Hematopoietic multipotent progenitor cell treated with erythropoietin and hydrocortisone succinate and interleukin-3 and kit ligand, for 6 days (in vitro differentiated cells): Measurements from ENCODE around the gene CCDC3.
"Not testable (repeated sequence)": the region's sequence is repeated elsewhere in the genome, so short reads cannot be mapped to it uniquely, and the experiment has no call there.

Source experiments
- DNase-seq: peaks from one replicate; pipeline ENCODE4 v3.0.0-alpha.2; 2015

The CCDC3 gene

DNA sequence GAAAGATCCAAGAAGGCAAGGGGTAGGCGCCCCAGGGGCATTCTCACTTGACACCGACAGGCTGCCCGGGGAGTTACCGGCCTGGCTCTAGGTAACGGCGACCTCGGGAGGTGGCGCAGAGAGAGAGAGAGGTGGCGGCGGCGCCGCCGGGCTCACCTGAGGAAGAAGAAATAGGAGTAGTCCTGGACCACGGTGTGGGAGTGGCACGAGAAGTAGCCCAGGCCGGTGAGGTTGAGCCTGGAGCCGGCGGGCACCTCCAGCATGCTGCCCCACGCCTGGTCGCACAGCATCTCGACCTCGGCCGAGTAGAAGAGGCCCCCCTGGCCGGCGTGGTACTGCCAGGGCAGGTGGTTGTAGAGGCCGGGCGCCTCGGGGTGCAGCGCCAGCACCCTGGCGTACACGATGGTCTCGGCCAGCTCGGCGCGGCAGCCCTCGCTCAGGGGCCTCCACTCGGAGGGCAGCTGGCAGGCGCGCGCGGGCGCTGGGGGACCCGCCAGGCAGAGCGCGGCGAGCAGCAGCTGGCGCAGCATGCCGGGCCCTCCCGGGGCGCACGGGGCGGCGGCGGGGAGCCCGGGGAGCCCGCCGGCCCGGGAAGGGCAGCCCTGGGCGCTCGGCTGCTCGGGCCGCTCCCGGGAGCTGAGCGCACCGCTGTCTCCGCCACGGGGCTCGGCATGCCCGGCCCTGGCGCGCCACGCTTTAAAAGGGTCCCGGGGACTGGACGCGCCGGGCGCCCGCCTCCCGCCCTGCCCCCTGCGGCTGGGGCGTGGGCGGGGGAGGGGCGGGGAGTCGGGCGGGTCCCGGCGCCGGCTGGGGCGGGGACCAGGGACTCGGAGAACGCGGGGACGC lies at the start of gene CCDC3:
Gene CCDC3 (minus strand): TSS at position 673 of the 846 bp plus-strand sequence. CDS start 143 bp downstream, at position 530.
- DNase-seq = peak; percentile 28

DNA sequence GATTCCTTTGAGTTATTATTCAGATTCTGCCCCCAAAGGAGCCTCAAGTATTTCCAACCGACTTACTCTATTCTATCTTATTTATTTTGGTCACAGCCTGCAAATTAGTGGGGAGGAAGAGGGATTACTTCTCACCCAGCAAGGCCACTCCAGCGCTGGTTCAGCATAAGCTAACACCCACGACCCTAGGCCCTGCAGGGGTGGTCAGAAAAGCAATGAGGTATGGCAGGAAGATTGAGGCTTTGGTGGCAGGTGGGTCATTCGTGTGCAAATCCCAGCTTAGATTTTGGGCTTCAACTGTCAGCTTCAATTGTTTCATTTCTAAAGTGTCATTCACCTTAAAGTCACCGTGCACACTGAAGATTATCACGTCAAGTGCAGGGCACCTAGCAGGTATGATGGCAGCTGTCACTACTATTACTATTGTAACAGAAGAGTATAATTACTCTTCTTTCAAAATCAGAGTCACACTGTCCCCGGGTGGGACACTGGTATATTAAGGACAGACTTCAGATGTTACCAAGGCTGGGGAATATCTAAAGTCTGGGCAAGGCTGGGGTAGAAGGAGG lies 49.7 kb upstream of the CCDC3 start:
- no peak for DNase-seq

DNA sequence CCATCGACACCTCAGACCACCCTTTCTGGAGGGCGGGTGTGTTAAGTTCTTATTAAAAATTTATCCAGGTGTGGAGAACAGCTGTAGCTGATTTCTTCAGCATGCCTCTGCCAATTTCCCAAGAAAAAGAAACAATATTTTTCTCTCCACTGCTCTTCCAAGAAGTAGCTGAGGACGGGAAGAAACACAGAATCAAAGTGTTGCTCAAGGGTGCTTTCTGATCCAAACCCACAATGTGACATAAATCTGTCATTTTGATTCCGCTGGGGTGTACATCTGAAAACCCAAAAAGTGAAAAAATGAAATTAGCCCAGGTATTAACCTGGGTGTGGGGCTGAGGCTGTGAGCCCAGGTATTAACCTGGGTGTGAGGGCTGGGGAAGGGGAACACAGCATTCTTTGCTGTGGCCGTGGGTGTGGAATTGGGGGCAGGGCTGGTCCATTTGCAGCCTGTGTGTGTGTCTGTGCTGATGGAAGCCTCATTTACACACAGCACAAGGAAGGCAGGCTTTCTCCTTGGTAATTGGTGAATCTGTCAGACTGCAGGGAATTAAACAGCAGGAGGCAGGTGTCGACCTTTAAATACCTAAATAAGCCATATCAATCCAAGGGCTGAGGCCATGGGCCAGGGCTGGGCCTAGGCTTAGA lies 48.4 kb upstream of the CCDC3 start:
- no peak for DNase-seq

DNA sequence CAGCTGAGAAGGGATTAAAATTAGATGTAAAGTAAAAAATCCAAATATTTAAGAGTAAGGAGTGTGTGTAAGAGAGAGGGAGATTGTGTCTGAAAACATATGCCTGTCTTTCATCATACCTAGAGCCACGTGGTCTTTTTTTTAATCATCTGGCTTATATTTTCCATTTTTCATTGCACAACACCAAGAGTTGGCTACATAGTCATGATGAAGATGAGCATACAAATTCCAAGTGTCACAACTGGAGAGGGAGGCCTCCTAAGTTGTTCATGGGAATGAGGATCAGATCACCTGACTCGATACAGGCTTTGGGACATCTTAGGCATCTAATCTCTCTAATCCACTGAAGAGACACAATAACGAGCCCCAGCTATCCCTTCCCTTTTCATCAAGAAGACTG lies 47.2 kb upstream of the CCDC3 start:
- no peak for DNase-seq

DNA sequence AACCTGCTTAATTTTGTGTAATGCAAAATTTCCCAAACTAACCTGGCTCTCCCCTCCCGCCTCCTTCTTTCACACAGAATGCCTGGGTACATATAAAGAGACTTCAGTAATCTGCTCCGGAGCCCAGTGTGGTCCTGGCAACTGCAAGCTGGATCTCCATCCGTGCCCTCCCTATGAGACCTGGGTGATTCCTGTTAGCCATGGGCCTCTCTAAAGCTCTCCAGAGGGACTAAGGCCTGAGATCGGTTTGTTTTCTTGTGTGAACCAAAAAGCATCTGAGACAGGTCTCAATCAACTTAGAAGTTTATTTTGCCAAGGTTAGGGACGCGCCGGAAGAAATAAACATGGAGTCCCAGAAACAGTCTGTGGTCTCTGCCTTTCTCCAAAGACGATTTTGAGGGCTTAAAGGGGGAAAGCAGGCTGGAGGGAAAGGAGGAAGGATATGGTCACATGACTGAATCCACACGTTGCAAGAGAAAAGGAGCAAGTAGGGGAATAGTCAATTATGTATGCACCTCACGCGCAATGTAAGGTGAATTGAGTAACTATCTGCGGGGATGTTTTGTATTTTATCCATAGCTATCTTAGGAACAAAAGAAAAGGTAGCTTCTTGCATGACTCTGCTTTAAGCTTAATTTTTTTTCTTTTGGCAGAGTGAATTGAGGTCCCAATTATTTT lies 46.2 kb upstream of the CCDC3 start:
- DNase-seq = no peak

DNA sequence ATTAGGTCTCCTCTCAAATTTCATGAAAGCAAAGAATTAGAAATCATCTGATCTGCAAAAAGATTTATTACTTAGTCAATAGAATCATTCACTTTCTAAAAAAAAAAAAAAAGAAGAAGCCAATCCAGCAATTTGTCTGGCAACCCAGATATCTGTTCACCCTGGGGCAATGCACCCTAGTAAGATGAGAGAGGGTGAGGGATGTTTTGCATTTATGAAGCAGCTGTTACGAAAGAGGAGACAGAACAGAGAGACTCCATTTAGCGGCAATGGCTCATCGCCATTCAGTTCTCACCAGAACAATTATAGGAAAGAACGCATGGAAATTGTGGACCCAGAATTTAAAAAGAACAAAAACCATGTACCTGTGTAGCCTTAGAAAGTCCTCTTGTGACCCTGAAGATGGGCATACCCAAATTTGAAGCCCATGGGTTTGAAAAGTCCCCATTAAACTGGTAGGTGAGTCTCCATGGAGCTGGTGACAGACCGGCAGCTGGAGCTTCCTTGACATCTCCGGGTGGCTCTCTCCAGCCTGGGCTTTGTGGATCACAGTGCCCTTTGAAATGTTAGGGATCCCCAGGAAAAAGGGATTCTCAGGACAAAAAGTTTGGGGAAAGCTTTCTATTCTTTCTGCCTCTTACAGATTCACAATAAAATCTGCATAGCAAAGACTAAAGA lies 45.5 kb upstream of the CCDC3 start:
- no peak for DNase-seq

GRCh38 chr10:13043520-13043919 lies 42.0 kb upstream of the CCDC3 start:
- no peak for DNase-seq

GRCh38 chr10:13039761-13040160 lies 38.2 kb upstream of the CCDC3 start:
- DNase-seq = no peak

DNA sequence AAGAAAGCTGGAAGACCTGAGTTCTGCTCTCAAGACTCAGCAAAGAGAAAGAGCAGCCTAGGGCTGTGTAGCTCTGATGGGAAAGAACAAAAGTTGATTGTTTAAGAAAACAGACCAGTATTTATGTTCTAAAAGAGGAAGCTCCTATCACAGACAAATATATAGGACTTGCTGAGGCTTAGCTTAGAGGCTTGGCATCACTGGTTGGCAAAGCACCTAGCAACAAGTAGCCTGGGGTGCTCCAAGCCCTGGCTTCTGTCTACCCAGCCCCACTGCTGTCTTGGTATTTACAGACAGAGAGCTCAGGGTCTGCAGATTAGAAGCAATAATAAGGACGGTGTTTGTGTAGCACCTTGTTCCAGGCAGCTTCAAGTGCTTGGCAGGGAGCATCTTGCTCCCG lies 36.9 kb upstream of the CCDC3 start:
- no peak for DNase-seq

DNA sequence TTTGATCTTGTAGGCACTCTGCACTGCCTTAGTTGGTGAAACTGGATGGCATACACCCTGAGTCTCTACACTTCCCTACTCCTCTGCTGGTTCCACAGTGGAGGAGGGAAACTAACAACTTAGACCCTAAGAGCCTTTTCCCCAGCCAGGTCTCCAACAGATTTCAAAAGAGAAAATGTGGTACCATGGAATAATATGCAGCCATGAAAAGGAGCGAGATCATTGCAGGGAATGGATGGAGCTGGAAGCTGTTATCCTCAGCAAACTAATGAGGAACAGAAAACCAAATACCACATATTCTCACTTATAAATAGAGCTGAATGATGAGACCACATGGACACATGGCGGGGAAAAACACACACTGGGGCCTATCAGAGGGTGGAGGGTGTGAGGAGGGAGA lies 36.3 kb upstream of the CCDC3 start:
- DNase-seq = no peak

DNA sequence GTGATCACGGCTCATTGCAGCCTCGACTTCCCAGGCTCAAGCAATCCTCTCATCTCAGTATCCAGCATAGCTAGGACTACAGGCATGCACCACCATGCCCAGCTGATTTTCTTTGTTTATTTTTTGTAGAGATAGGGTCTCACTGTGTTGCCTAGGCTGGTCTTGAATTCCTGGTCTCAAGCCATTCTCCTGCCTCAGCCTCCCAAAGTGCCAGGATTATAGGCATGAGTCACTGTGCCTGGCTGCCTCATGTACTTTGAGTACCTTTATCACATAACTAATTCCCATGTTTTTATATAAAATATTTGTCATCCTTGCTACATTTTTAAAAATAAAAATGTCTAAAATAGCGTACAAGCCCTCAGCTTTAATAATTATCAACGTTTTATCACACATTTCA lies 35.3 kb upstream of the CCDC3 start:
- DNase-seq = no peak

- not testable (repeated sequence) for DNase-seq
Measured at GRCh38 chr10:13035731-13036130, 34.2 kb upstream of the CCDC3 start.

- DNase-seq = no peak
Measured at GRCh38 chr10:13026873-13027272, 25.4 kb upstream of the CCDC3 start.

DNA sequence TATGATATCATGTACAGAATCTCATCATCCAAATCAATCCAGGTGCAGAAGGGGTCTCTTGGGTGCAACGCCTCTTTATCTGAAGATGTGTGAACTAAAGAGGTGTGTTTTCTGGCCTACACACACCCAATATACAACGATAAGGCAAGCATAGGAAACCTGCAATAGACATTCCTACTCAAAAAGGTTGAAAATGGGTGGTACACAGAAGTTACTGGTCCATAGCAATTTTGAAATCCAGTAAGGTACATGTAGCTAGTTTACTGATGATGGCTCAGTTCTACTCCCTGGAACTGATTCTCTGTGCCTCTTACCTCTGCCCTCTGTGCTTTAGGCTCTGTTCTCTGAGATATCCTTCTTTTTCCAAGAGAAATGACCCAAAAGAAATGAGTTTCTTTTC lies 22.2 kb upstream of the CCDC3 start:
- no peak for DNase-seq

DNA sequence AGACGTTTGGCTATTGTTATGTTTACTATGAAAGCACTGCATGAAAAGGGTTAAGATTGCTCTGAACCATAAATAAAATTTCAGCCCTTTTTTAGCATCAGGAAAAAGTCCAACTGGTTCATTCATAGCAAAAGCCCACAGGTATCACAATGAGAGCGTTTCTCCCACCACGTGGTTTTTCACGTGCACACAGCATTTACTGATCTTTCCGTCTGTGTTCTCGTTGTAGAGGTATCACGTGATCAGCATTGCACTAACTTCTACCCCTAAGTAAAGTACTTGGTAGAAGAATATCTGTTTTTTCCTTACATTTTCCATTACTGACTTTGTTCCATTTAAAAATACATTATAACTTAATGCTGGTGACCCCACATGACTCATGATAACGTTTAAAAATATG lies 17.8 kb upstream of the CCDC3 start:
- no peak for DNase-seq

GRCh38 chr10:13018171-13018570 lies 16.7 kb upstream of the CCDC3 start:
- DNase-seq = no peak

- no peak for DNase-seq
Measured at GRCh38 chr10:13016886-13017285, 15.4 kb upstream of the CCDC3 start.

DNA sequence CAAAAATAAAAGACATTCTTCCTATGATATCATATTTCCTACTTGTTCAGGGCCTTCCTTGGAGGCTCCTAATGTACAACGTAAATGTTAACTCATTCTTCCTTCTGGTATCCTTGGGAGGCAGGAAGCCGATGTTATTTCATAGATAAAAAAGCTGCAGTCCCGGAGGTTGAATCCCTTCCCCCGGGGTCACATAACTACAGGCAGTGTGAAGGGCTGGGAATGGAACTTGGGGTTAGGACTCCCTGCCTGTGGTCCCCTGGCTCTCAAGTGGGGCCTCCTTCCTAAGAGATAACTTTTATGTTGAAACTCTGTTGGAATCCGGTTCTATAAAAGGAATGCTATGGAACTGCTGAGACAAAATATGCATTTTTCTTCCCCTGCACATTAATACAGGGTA lies 14.9 kb upstream of the CCDC3 start:
- DNase-seq = no peak

DNA sequence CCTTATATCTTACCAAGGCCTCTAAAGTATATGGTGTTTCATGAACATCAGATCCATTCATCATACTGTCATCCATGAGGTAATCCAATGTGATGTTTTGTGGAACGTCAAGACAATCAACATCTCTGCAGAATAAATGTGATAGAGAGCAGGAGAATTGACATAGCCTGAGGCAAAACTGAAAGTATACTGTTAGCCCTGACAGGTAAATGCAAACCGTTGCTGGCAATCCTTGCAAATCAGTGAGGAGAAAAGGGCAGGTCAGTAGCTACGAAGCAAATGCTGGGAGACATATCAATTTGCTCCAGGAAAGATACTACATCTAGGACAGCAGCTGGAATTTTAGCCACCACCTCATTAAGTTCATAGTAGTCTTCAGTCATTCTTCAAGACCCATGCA lies 4.5 kb upstream of the CCDC3 start:
- no peak for DNase-seq

GRCh38 chr10:13003759-13004158 lies 2.2 kb upstream of the CCDC3 start:
- peak; percentile 33 for DNase-seq

DNA sequence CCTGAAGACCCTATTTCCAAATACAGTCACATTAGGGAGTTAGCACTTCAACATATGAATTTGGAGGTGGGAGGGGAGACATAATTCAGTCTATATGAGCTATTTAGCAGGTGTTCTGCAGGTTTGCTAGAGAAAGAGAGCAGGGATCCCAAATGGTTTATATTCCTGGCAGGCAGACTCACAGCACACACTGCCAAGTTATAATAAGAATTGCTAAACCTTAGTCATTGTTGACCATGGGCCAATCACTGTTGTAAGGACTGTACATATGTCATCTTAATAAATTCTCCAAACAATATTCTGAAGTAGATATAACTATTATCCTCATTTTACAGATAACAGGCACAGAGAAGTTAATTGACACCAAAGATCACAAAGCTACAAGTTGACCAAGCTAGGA lies 1.5 kb upstream of the CCDC3 start:
- no peak for DNase-seq

DNA sequence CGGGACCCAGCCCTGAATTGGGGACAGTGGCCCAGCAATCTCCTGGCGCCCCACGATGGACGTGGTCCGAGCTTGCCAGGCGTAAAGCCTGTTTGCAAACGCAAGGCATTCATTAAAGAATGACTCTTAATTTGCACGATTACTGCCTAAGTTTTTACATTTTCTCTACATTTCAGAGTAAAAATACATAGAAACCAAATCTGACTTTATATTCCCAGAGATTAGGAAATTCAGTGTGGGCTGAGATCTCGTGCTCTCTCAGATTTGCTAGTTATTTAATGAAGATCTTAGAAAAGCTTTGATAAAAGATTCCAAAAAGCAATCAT lies 337 bp upstream of the CCDC3 start:
- DNase-seq = no peak

- no peak for DNase-seq
Measured at GRCh38 chr10:13000431-13000830, 1.1 kb downstream of the CCDC3 start.
